ENCODE measurements around the gene PIK3R2. TPM values are rescaled to one million over a fixed set of nuclear protein-coding genes. Genes with fewer than 3 reads are reported as not detected.

Gene PIK3R2
- total RNA-seq, 1 experiment from 2014 or later: 42.8 TPM

- Mint-ChIP-seq H3K36me3 (ENCODE audit: insufficient read depth in 1 of 3, low read depth in 3 of 3) (peaks cover 27 to 60% (median 55%) of the 10 kb centered on the region in 3 experiments), H3K27ac (no peak overlapping the region; a peak in 1 of 7 replicates), H3K27me3 (ENCODE audit: low read depth) (no peaks in the 10 kb centered on the region), H3K4me3 (no peak overlapping the region), H3K4me1 (peaks cover 0 to 3% of the 10 kb centered on the region in 2 experiments; a peak in 1 of 4 replicates), H3K9me3 (peaks cover 0 to 4% of the 10 kb centered on the region in 2 experiments; a peak in 1 of 5 replicates)
- Histone ChIP-seq H3K27me3 (ENCODE audit: insufficient read depth, low read length) (no peaks in the 10 kb centered on the region), H3K18ac (ENCODE audit: insufficient read length, low read depth, low read length) (no peak overlapping the region), H2BK12ac (ENCODE audit: insufficient read length, low read depth, low read length) (no peak overlapping the region), H4K5ac (ENCODE audit: insufficient read length, low read depth, low read length) (no peak overlapping the region), H3K23ac (ENCODE audit: insufficient read length, low read depth, low read length) (no peak overlapping the region), H2BK5ac (ENCODE audit: insufficient read length, low read length) (no peak overlapping the region), H2BK15ac (ENCODE audit: low read depth, low read length) (no peak overlapping the region), H3K9me3 (ENCODE audit: control insufficient read depth, low read depth, low read length) (no peaks in the 10 kb centered on the region), H3T11ph (ENCODE audit: low read length) (no peak overlapping the region), H3K79me1 (ENCODE audit: insufficient read depth, low read depth, low read length, poor library complexity, severe bottlenecking) (no peaks in the 10 kb centered on the region), H2BK20ac (ENCODE audit: low read depth, low read length, poor library complexity, severe bottlenecking) (no peak overlapping the region), H3K23me2 (ENCODE audit: insufficient read length, low read depth, low read length, poor library complexity, severe bottlenecking) (no peaks in the 10 kb centered on the region), H4K20me1 (ENCODE audit: control insufficient read depth, insufficient read depth, insufficient read length) (no peaks in the 10 kb centered on the region), H3K27ac (ENCODE audit: insufficient read length, low read depth, low read length) (no peak overlapping the region), H3K4ac (ENCODE audit: low read depth, low read length) (no peak overlapping the region), H4K8ac (replicated peaks; ENCODE audit: insufficient read length, low read depth, low read length) (no peak overlapping the region), H4K91ac (ENCODE audit: insufficient read length, low read depth, low read length) (no peak overlapping the region), H3K4me1 (ENCODE audit: insufficient read depth, low read length) (no peaks in the 10 kb centered on the region), H2BK120ac (ENCODE audit: low read depth, low read length, poor library complexity, severe bottlenecking) (no peak overlapping the region), H2AK5ac (ENCODE audit: insufficient read length, low read length) (no peak overlapping the region), H3K9ac (ENCODE audit: extremely low read depth, insufficient read length, low read length) (no peak overlapping the region), H2AFZ (ENCODE audit: low read length) (no peak overlapping the region), H3K56ac (ENCODE audit: insufficient read length, low read depth, low read length) (no peak overlapping the region), H3K4me2 (ENCODE audit: insufficient read depth, insufficient read length, low read length) (no peak overlapping the region), H3K14ac (ENCODE audit: insufficient read depth, low read length) (no peak overlapping the region), H3K79me2 (ENCODE audit: insufficient read depth, low read length) (no peaks in the 10 kb centered on the region)
- WGBS (ENCODE audit: extremely low coverage, insufficient read length, low lambda C conversion rate): no CpG with 5 or more reads among the region's 3 CpGs
- DNase-seq: no peak
- TF ChIP-seq CTCF (conservative IDR thresholded peaks at IDR 0.05): no peak
These were observed 9.1 kb upstream of the PIK3R2 start for GRCh38 chr19:18143902-18144301.

Measured in H9 (cell line).